NK-92 (cell line): ENCODE measurements around the gene RPL34.

Source experiments
- DNase-seq: peaks from one replicate; lab custom pipeline; 2025; ENCODE audit not compliant: unreplicated experiment; lab: John Stamatoyannopoulos, UW

RPL34 gene

DNA sequence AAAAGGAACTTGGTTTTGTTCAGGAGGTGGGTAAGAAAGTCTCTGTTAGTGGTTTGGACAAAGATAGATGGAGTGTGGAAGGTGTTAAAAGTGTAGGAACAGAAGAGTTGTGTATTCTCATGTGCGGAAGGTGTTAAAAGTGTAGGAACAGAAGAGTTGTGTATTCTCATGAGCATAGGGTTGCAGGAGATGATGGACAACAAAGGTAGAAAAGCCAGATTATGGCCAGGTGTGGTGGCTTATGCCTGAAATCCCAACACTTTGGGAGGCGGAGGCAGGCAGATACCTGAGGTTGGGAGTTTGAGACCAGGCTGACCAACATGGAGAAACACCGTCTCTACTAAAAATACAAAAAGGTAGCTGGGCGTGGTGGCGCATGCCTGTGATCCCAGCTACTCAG is 2.5 kb downstream of the RPL34 start:
- DNase-seq = no peak

- DNase-seq = no peak
Observed at GRCh38 chr4:108624263-108625056, 4.1 kb downstream of the RPL34 start.

DNA sequence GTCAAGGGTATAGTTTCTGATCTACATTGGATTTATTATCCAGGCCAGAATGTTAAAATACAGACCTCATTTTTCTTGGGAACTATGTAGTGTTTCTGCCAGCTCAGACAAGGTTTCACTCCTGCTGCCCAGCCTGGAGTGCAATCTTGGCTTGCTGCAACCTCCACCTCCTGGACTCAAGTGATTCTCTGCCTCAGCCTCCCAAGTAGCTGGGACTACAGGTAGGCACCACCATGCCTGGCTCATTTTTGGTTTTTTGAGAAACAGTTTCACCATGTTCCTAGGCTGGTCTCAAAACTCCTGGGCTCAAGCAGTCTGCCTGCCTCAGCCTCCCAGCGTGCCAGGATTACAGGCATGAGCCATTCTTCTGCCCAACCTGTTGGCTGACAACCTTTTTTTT is 5.7 kb downstream of the RPL34 start:
- no peak for DNase-seq

DNA sequence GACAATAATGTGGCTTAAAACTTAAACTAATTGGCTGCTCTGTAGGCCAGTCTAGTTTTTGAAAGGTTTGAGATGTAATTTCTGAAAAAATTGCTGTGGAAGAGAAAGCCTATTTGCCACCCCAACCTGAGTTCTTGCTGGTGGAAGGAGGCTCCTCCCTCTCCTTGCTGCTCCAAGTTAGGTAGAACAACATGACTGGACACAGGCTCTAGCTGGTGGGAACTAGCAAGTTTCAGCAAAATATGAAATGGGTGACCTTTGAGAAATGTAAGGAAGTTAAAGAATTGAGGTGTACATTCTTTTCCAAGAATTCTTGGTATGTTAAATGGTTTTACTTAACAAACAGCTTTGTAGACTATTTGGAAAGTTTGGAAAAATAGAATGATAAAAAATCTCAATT is 8.0 kb downstream of the RPL34 start:
- no peak for DNase-seq

- DNase-seq = no peak
Observed at GRCh38 chr4:108635070-108635655, 14.8 kb downstream of the RPL34 start.

DNA sequence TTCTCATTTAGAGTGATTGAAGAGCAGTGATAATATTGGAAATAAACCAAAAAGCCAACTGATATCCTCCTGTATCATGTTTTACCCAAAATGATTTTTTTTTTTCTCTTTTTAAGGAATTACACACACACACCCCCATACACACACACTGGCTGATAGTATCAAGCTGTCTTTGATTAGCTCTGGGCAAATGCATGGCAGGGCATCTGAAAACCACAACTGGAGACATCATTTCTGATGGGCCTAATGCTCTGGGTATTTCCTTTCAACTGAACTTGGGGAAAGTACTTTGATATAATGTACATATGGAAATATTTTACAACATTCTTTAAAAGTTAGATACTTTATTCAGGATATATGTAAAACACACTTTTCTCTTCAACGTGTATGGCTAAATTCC is 15.9 kb downstream of the RPL34 start:
- DNase-seq = no peak

DNA sequence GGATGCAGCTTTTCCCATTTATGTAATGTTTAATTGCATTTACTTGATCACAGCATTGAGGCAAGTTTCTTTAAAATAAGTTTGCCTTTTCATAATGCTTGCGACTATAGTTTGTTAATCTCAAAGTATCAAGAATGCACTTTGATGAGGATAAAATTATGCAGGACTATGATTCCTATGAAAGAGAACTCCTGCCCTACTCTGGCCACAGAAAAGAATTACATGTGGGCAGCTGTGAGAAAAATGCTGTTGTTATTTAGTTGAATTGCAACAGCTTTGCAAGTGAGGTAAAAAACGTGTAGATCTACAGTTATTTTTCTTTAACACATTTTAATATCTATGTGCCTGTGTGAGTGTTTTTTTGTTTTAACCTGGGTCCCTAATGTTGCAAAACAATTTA is 17.5 kb downstream of the RPL34 start:
- no peak for DNase-seq

GRCh38 chr4:108644237-108644636 is 23.9 kb downstream of the RPL34 start:
- DNase-seq = no peak

DNA sequence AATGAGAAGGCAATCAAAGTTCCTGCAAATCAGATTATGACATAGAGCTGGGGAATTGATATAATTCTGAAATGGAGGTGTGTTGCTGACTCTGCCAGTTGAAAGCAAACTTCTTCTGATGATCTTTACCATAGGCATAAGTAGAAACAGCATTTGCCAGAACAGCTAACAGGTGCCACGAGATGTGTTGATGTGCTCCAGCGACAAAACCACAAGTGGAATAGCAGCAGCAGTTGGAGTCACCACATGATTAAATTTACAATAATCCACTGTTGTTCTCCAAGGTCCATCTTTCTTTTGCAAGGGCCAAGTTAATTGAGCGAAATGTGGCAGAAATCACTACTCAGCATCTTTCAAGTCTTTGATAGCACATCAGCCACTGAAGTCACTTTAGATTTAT is 26.3 kb downstream of the RPL34 start:
- DNase-seq = no peak

GRCh38 chr4:108649863-108650211 is 29.5 kb downstream of the RPL34 start:
- DNase-seq = no peak

DNA sequence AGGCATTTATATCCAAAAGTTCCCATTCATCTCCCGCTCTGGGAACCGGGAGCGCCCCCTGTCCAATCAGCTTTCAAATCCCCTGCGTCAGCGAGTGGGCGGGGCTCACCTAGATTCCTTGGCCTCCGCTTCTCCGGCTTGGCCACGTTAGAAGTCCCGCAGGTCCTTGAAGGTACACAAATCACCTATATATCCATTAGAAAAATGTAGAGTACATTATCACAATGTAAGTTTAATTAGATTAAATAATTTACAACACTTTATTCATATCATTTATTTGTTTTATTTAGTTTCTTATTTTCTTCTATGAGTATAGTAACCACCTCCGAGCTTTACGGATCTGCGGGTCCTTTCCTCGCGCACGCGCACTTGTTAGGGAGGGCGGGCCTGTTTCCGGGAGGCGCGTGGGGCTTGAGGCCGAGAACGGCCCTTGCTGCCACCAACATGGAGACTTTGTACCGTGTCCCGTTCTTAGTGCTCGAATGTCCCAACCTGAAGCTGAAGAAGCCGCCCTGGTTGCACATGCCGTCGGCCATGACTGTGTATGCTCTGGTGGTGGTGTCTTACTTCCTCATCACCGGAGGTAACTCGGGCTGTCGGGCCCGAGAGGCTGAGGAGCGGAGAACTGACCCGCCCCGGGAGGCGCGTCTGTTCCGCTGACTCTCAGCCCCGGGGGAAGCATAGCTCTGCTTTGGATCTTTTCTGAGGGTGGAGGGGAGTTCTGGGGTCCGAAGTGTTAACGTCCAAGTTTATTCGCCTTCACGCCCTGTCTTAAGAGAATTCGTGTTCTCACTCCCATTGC is 30.0 kb downstream of the RPL34 start, which contains the start of gene OSTC:
TSS of gene OSTC (plus strand) at position 388 of the 802 bp plus-strand sequence. CDS start at position 445, 57 bp downstream.
- DNase-seq = peak; percentile 53

DNA sequence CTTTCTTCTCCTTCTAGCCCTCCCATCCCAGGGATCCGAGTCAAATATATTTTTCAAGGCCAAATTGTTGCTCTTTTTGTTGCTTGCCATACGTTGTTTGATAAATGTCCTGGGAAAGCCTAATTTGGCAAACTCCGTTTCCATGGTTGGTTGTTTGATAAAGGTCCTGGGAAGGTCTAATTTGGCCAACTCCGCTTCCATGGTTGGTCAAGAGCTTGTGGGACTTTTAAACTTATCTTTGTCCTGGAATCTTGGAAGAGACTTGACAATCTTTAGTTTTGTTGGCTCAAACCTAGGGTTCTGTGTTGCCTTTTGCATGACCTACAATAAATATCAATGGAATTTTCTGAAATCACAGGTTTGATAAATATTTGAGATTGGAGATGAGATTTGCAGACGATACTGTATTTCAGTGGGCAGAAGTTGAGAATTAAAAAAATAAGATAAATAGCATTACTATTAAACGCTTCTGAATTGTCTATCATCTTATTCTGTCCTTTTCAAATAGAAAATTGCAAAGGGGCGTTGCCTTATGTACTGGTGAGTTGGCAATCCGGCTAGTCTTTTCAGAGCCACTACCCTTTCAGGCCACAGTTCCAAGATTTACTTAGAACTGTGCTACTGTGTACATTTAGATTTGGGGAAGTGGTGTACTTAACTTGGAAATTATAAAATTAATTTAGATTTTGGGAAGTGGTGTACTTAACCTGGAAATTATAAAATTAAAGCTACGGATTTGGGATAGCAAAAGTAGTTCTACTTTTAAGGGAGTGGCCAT is 30.8 kb downstream of the RPL34 start:
- DNase-seq = no peak

DNA sequence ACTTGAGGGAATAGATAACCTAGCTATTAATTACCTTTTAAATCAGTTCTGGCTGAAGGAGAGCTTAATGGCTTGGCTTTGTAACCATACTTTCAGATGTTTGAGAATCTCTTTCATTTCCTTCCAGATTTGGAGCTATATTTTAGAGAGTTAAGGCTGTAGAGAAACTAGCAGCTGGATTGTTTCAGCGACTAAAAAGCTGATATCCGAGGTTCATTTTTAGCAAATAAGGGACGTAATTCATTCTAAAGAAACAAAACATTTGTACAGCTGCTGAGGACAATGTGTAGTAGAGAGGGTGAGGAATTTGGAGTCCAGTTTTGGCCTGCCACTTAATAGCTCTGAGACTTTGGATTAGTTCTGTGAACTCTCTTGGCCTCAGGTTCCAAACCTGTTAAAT is 42.3 kb downstream of the RPL34 start:
- no peak for DNase-seq

DNA sequence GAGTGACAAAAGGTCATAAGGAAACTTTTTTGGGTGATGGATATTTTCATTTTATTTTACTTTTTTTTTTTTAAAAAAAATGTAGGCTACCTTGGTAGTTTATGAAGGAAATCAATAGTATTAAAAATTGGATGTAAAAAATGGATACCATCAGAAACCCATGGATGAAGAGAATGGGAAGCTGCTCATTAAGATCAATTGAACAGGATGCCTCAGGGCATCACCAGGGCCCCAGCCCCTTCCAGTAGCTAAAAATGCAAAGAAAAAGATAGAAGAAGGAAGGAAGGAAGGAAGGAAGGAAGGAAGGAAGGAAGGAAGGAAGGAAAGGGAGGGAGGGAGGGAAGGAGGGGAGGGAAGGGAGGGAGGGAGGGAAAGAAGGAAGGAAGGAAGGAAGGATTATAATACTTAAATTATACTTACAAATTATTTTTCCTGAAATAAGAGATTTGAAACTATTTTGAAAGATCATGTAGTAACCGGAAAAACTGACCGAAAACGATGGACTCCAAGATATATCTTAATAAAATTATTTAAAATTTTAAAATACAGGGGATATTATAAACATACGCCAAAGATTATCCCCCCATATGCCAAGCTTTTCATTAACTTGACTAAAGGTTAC is 54.1 kb downstream of the RPL34 start:
- no peak for DNase-seq
